ENCODE measurements around the gene ANKDD1A. TPM values are rescaled to one million over a fixed set of nuclear protein-coding genes. Genes with fewer than 3 reads are reported as not detected.

The ANKDD1A gene
- total RNA-seq, 1 experiment from 2014 or later = 6.1 TPM

GRCh38 chr15:64991536-64992135, 79.9 kb downstream of the ANKDD1A start:
- no peaks in the 10 kb centered on the region for H3K9me3 Mint-ChIP-seq
- no peak overlapping the region for H3K27ac Mint-ChIP-seq
- 0 out of 2 replicates have a peak, but pooled peaks cover 3% of the 10 kb centered on the region for H3K36me3 Mint-ChIP-seq
- TF ChIP-seq, protein P1, sequence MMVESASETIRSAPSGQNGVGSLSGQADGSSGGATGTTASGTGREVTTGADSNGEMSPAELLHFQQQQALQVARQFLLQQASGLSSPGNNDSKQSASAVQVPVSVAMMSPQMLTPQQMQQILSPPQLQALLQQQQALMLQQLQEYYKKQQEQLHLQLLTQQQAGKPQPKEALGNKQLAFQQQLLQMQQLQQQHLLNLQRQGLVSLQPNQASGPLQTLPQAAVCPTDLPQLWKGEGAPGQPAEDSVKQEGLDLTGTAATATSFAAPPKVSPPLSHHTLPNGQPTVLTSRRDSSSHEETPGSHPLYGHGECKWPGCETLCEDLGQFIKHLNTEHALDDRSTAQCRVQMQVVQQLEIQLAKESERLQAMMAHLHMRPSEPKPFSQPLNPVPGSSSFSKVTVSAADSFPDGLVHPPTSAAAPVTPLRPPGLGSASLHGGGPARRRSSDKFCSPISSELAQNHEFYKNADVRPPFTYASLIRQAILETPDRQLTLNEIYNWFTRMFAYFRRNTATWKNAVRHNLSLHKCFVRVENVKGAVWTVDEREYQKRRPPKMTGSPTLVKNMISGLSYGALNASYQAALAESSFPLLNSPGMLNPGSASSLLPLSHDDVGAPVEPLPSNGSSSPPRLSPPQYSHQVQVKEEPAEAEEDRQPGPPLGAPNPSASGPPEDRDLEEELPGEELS (CRISPR knock-in tag; IDR thresholded peaks at IDR 0.05) = no peak
- TF ChIP-seq TEAD1 (CRISPR knock-in tag; IDR thresholded peaks at IDR 0.05) (no peak), HMGXB4 (CRISPR knock-in tag; IDR thresholded peaks at IDR 0.05) (no peak), AFF4 (CRISPR knock-in tag; IDR thresholded peaks at IDR 0.05; ENCODE audit: borderline replicate concordance) (no peak), NR1H2 (CRISPR knock-in tag; IDR thresholded peaks at IDR 0.05) (no peak), ZBTB43 (CRISPR knock-in tag; IDR thresholded peaks at IDR 0.05) (no peak), ATF1 (CRISPR knock-in tag; IDR thresholded peaks at IDR 0.05) (no peak), ATF3 (CRISPR knock-in tag; conservative IDR thresholded peaks at IDR 0.05) (no peak)
- TF ChIP-seq, protein P2, sequence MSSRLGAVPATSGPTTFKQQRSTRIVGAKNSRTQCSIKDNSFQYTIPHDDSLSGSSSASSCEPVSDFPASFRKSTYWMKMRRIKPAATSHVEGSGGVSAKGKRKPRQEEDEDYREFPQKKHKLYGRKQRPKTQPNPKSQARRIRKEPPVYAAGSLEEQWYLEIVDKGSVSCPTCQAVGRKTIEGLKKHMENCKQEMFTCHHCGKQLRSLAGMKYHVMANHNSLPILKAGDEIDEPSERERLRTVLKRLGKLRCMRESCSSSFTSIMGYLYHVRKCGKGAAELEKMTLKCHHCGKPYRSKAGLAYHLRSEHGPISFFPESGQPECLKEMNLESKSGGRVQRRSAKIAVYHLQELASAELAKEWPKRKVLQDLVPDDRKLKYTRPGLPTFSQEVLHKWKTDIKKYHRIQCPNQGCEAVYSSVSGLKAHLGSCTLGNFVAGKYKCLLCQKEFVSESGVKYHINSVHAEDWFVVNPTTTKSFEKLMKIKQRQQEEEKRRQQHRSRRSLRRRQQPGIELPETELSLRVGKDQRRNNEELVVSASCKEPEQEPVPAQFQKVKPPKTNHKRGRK (CRISPR knock-in tag; IDR thresholded peaks at IDR 0.05; ENCODE audit: borderline replicate concordance) = no peak
- TF ChIP-seq, protein P3, sequence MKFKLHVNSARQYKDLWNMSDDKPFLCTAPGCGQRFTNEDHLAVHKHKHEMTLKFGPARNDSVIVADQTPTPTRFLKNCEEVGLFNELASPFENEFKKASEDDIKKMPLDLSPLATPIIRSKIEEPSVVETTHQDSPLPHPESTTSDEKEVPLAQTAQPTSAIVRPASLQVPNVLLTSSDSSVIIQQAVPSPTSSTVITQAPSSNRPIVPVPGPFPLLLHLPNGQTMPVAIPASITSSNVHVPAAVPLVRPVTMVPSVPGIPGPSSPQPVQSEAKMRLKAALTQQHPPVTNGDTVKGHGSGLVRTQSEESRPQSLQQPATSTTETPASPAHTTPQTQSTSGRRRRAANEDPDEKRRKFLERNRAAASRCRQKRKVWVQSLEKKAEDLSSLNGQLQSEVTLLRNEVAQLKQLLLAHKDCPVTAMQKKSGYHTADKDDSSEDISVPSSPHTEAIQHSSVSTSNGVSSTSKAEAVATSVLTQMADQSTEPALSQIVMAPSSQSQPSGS (CRISPR knock-in tag; IDR thresholded peaks at IDR 0.05; ENCODE audit: borderline replicate concordance, low read depth) = no peak
- TF ChIP-seq, protein P4, sequence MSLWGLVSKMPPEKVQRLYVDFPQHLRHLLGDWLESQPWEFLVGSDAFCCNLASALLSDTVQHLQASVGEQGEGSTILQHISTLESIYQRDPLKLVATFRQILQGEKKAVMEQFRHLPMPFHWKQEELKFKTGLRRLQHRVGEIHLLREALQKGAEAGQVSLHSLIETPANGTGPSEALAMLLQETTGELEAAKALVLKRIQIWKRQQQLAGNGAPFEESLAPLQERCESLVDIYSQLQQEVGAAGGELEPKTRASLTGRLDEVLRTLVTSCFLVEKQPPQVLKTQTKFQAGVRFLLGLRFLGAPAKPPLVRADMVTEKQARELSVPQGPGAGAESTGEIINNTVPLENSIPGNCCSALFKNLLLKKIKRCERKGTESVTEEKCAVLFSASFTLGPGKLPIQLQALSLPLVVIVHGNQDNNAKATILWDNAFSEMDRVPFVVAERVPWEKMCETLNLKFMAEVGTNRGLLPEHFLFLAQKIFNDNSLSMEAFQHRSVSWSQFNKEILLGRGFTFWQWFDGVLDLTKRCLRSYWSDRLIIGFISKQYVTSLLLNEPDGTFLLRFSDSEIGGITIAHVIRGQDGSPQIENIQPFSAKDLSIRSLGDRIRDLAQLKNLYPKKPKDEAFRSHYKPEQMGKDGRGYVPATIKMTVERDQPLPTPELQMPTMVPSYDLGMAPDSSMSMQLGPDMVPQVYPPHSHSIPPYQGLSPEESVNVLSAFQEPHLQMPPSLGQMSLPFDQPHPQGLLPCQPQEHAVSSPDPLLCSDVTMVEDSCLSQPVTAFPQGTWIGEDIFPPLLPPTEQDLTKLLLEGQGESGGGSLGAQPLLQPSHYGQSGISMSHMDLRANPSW (CRISPR knock-in tag; conservative IDR thresholded peaks at IDR 0.05; ENCODE audit: low read depth) = no peak
- POLR2A ChIA-PET = no interaction called here
- CTCF ChIA-PET = interaction anchor here (1.5 kb wide), 1 partner anchor 17 kb away, joined by 5 read pairs; no protein-coding TSS in a partner anchor
- ATAC-seq (no peak), DNase-seq (ENCODE audit: low spot score) (no peak)
- H3K4me1 Mint-ChIP-seq = peaks cover 19% of the 10 kb centered on the region
- no peaks in the 10 kb centered on the region; the same call in 1 of the 2 replicates for H3K27me3 Mint-ChIP-seq (ENCODE audit: low read depth)
- H3K4me3 Mint-ChIP-seq = peak overlapping the region; percentile 34; the same call in 1 of the 2 replicates

Measured in WTC11 (cell line).